Trophoblast cell (in vitro differentiated cells and primary cell): ENCODE data around the gene KCNH4.

ENCODE experiments used
- DNase-seq, 2 donors: peaks; one replicate each; pipeline ENCODE4 v3.0.0-alpha.2; 2016
- H2AFZ ChIP-seq: 2 replicates; pipeline ENCODE4 v1.6.1; 2013; ENCODE audit warnings: low read length, moderate library complexity, mild to moderate bottlenecking; ENCODE audit not compliant: insufficient read depth, poor library complexity
- H2AK5ac ChIP-seq: 2 replicates; pipeline ENCODE4 v1.6.1; 2013; ENCODE audit warnings: mild to moderate bottlenecking, low read length
- H2BK120ac ChIP-seq: 2 replicates; pipeline ENCODE4 v1.6.1; 2013; ENCODE audit warnings: low read length, mild to moderate bottlenecking, moderate library complexity; ENCODE audit not compliant: insufficient read depth, poor library complexity
- H2BK12ac ChIP-seq: 2 replicates; pipeline ENCODE4 v1.6.1; 2013; ENCODE audit warnings: mild to moderate bottlenecking, low read length, moderate library complexity
- H2BK5ac ChIP-seq: 2 replicates; pipeline ENCODE4 v1.6.1; 2013; ENCODE audit warnings: low read length, low read depth, moderate library complexity, mild to moderate bottlenecking; ENCODE audit not compliant: poor library complexity
- H3K14ac ChIP-seq: 2 replicates; pipeline ENCODE4 v1.6.1; 2013; ENCODE audit warnings: mild to moderate bottlenecking, low read length
- H3K18ac ChIP-seq: 2 replicates; pipeline ENCODE4 v1.6.1; 2013; ENCODE audit warnings: mild to moderate bottlenecking, low read length
- H3K23ac ChIP-seq: 2 replicates; pipeline ENCODE4 v1.6.1; 2013; ENCODE audit warnings: low read length
- H3K27ac ChIP-seq: 2 replicates; pipeline ENCODE4 v1.5.1; 2013; ENCODE audit warnings: low read depth, mild to moderate bottlenecking, inconsistent platforms, low read length, moderate library complexity
- H3K27me3 ChIP-seq: 2 replicates; pipeline ENCODE4 v1.6.1; 2013; ENCODE audit warnings: inconsistent platforms, mild to moderate bottlenecking, low read length, moderate library complexity; ENCODE audit not compliant: insufficient read depth
- H3K36me3 ChIP-seq, 2 experiments: 1 replicate in 1 of 2; 2 replicates in 1 of 2; pipeline ENCODE4 v1.6.1; 2013; ENCODE audit warnings: low read length in 2 of 2, mild to moderate bottlenecking in 2 of 2, moderate library complexity in 1 of 2; ENCODE audit not compliant: insufficient read depth in 2 of 2, control insufficient read depth in 1 of 2
- H3K4ac ChIP-seq: 2 replicates; pipeline ENCODE4 v1.6.1; 2013; ENCODE audit warnings: low read depth, mild to moderate bottlenecking, low read length, moderate library complexity
- H3K4me1 ChIP-seq, 2 experiments: 1 replicate in 1 of 2; 2 replicates in 1 of 2; pipeline ENCODE4 v1.6.1; 2013; ENCODE audit warnings: low read length in 2 of 2, mild to moderate bottlenecking in 2 of 2, moderate library complexity in 1 of 2; ENCODE audit not compliant: insufficient read depth in 2 of 2, control insufficient read depth in 1 of 2
- H3K4me2 ChIP-seq: 2 replicates; pipeline ENCODE4 v1.6.1; 2013; ENCODE audit warnings: inconsistent platforms, mild to moderate bottlenecking, low read length, moderate library complexity
- H3K4me3 ChIP-seq: 2 replicates; pipeline ENCODE4 v1.5.1; 2013; ENCODE audit warnings: mild to moderate bottlenecking, low read depth, low read length, inconsistent platforms
- H3K79me1 ChIP-seq: one replicate; pipeline ENCODE4 v1.6.1; 2013; ENCODE audit warnings: low read length
- H3K79me2 ChIP-seq: 2 replicates; pipeline ENCODE4 v1.6.1; 2013; ENCODE audit warnings: low read length, mild to moderate bottlenecking; ENCODE audit not compliant: control insufficient read depth, insufficient read depth, poor library complexity
- H3K9ac ChIP-seq: 2 replicates; pipeline ENCODE4 v1.6.1; 2013; ENCODE audit warnings: mild to moderate bottlenecking, low read length
- H3K9me3 ChIP-seq: 2 replicates; pipeline ENCODE4 v1.6.1; 2013; ENCODE audit warnings: low read depth, mild to moderate bottlenecking, control low read depth, inconsistent platforms, low read length; ENCODE audit not compliant: insufficient read depth
- H4K12ac ChIP-seq: 2 replicates; pipeline ENCODE4 v1.6.1; 2013; ENCODE audit warnings: low read depth, mild to moderate bottlenecking, low read length, moderate library complexity
- H4K8ac ChIP-seq: 2 replicates; pipeline ENCODE4 v1.6.1; 2013; ENCODE audit warnings: low read depth, mild to moderate bottlenecking, low read length, moderate library complexity
- H4K91ac ChIP-seq: one replicate; pipeline ENCODE4 v1.6.1; 2013; ENCODE audit warnings: low read depth, mild to moderate bottlenecking, low read length, moderate library complexity
- WGBS: extraction: QIAGEN DNeasy Blood & Tissue Kit; methylation state at CpG from one replicate; pipeline ENCODE4 v1.1.7; 2013; ENCODE audit warnings: missing lambda C conversion rate; ENCODE audit not compliant: insufficient read length, insufficient coverage; ENCODE audit errors: extremely low coverage; 5-methylcytosine and 5-hydroxymethylcytosine counted together

The KCNH4 gene

GRCh38 chr17:42190491-42191274 lies 9.7 kb upstream of the KCNH4 start:
- Histone ChIP-seq H2BK12ac (no peak overlapping the region), H3K4me1 (peaks cover 0 to 4% of the 10 kb centered on the region in 2 experiments), H3K36me3 (no peaks in the 10 kb centered on the region), H4K8ac (no peak overlapping the region), H3K4ac (no peak overlapping the region), H3K9me3 (no peaks in the 10 kb centered on the region), H3K27ac (no peak overlapping the region), H4K91ac (no peak overlapping the region), H3K27me3 (no peaks in the 10 kb centered on the region), H3K18ac (no peak overlapping the region), H3K79me1 (peaks cover 2% of the 10 kb centered on the region), H3K9ac (no peak overlapping the region), H2AFZ (no peak overlapping the region), H2AK5ac (no peak overlapping the region), H3K4me3 (no peak overlapping the region), H2BK5ac (no peak overlapping the region), H3K23ac (no peak overlapping the region), H4K12ac (no peak overlapping the region), H3K14ac (no peak overlapping the region), H2BK120ac (no peak overlapping the region), H3K4me2 (no peak overlapping the region), H3K79me2 (no peaks in the 10 kb centered on the region)
- DNase-seq, result no peak
- no CpG with 5 or more reads among the region's 17 CpGs for WGBS

GRCh38 chr17:42189651-42189965 lies 8.7 kb upstream of the KCNH4 start:
- H3K79me2 ChIP-seq, result no peaks in the 10 kb centered on the region
- H4K91ac ChIP-seq, result no peak overlapping the region
- no peak overlapping the region for H3K4me2 ChIP-seq
- H2BK5ac ChIP-seq, result no peak overlapping the region
- H2AK5ac ChIP-seq, result no peak overlapping the region
- H4K8ac ChIP-seq, result no peak overlapping the region
- H2AFZ ChIP-seq, result no peak overlapping the region
- no peak overlapping the region for H4K12ac ChIP-seq
- DNase-seq, result no peak
- H3K27ac ChIP-seq, result no peak overlapping the region
- no peak overlapping the region for H3K18ac ChIP-seq
- peaks cover under 1% of the 10 kb centered on the region for H3K27me3 ChIP-seq
- no peak overlapping the region for H2BK120ac ChIP-seq
- no peak overlapping the region for H3K14ac ChIP-seq
- no peaks in the 10 kb centered on the region for H3K9me3 ChIP-seq
- H3K4me3 ChIP-seq, result no peak overlapping the region
- H3K4ac ChIP-seq, result no peak overlapping the region
- H3K9ac ChIP-seq, result no peak overlapping the region
- no peak overlapping the region for H2BK12ac ChIP-seq
- peaks cover 2% of the 10 kb centered on the region for H3K79me1 ChIP-seq
- H3K4me1 ChIP-seq, result peaks cover 0 to 5% of the 10 kb centered on the region in 2 experiments
- H3K23ac ChIP-seq, result no peak overlapping the region
- WGBS, result no CpG with 5 or more reads among the region's 11 CpGs
- H3K36me3 ChIP-seq, result no peaks in the 10 kb centered on the region

- H3K36me3 ChIP-seq, result no peaks in the 10 kb centered on the region
- no peaks in the 10 kb centered on the region for H3K9me3 ChIP-seq
- no peak overlapping the region for H3K9ac ChIP-seq
- H3K27me3 ChIP-seq, result peaks cover 5% of the 10 kb centered on the region
- no peak overlapping the region for H2BK120ac ChIP-seq
- no peak overlapping the region for H4K12ac ChIP-seq
- H3K4ac ChIP-seq, result no peak overlapping the region
- WGBS, result no CpG with 5 or more reads among the region's 19 CpGs
- peaks cover 5 to 6% of the 10 kb centered on the region in 2 experiments for H3K4me1 ChIP-seq
- H3K14ac ChIP-seq, result no peak overlapping the region
- no peak overlapping the region for H3K18ac ChIP-seq
- no peak overlapping the region for H3K27ac ChIP-seq
- no peak for DNase-seq
- no peaks in the 10 kb centered on the region for H3K79me1 ChIP-seq
- H2AFZ ChIP-seq, result no peak overlapping the region
- H3K4me3 ChIP-seq, result no peak overlapping the region
- H4K8ac ChIP-seq, result no peak overlapping the region
- no peak overlapping the region for H3K23ac ChIP-seq
- H4K91ac ChIP-seq, result no peak overlapping the region
- H2BK12ac ChIP-seq, result no peak overlapping the region
- H3K79me2 ChIP-seq, result no peaks in the 10 kb centered on the region
- H2BK5ac ChIP-seq, result no peak overlapping the region
- H2AK5ac ChIP-seq, result no peak overlapping the region
- no peak overlapping the region for H3K4me2 ChIP-seq
Measured at GRCh38 chr17:42188749-42189650, 8.1 kb upstream of the KCNH4 start.

- H3K4me3 ChIP-seq, result no peak overlapping the region
- no peak overlapping the region for H4K91ac ChIP-seq
- no peak overlapping the region for H3K18ac ChIP-seq
- no peak overlapping the region for H2BK5ac ChIP-seq
- no peak overlapping the region for H2BK120ac ChIP-seq
- no peak overlapping the region for H2AFZ ChIP-seq
- no peak overlapping the region for H3K9ac ChIP-seq
- no peak overlapping the region for H2AK5ac ChIP-seq
- no peak overlapping the region for H4K12ac ChIP-seq
- no peak overlapping the region for H3K14ac ChIP-seq
- H3K4ac ChIP-seq, result no peak overlapping the region
- no peaks in the 10 kb centered on the region for H3K79me1 ChIP-seq
- no peaks in the 10 kb centered on the region for H3K9me3 ChIP-seq
- no peak overlapping the region for H3K27ac ChIP-seq
- H3K23ac ChIP-seq, result no peak overlapping the region
- WGBS, result no CpG with 5 or more reads among the region's 2 CpGs
- DNase-seq, result no peak
- H3K36me3 ChIP-seq, result no peaks in the 10 kb centered on the region
- H3K4me2 ChIP-seq, result no peak overlapping the region
- H3K27me3 ChIP-seq, result peaks cover 14% of the 10 kb centered on the region
- no peak overlapping the region for H2BK12ac ChIP-seq
- H3K4me1 ChIP-seq, result peaks cover 9 to 10% of the 10 kb centered on the region in 2 experiments
- H4K8ac ChIP-seq, result no peak overlapping the region
- no peaks in the 10 kb centered on the region for H3K79me2 ChIP-seq
Measured at GRCh38 chr17:42187833-42188232, 6.9 kb upstream of the KCNH4 start.
